ENCODE measurements around the gene NEB.
A peak's percentile ranks its signal among the peaks of the same experiment; 100 is the strongest.
"Not testable (repeated sequence)": the region's sequence is repeated elsewhere in the genome, so short reads cannot be mapped to it uniquely, and the experiment has no call there.

The NEB gene

DNA sequence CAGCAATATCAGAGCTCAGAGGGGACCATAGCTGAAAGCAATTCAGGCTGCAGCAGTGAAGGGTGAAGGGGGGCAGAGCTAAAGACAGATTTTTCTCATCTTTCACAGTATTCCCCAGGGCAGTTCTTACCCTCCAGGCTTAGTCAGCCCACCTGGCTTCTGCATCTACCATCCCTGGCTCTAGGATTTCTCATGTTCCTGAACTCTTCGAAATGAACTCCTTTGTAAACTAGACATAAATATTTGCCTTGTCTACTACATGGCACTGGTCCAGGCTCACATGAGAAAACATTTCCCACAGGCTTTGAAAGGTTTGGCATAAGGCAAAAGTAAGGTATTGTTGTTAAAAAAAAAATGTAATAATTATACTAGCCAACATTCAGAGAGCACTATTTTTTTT, 23.6 kb upstream of the NEB start:
- DNase-seq = no peak

DNA sequence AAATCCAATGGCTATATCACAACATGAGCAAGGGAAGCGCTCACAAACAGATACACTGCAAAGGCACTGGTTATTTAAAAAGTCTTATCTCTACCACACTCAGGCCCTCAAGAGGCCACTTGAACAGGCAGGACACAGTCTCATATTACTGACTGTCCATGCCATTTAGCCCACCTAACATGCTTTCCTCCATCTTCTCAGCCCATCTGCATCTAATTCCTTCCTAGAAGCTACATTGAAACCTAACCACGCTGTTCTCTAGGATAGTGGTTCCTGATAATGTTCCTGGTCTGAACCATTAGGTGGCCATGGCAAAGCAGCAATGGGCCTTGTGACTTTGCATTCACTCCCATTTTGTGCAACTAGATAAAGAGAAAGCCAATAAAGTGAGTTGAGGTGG, 22.5 kb upstream of the NEB start:
- DNase-seq = no peak

DNA sequence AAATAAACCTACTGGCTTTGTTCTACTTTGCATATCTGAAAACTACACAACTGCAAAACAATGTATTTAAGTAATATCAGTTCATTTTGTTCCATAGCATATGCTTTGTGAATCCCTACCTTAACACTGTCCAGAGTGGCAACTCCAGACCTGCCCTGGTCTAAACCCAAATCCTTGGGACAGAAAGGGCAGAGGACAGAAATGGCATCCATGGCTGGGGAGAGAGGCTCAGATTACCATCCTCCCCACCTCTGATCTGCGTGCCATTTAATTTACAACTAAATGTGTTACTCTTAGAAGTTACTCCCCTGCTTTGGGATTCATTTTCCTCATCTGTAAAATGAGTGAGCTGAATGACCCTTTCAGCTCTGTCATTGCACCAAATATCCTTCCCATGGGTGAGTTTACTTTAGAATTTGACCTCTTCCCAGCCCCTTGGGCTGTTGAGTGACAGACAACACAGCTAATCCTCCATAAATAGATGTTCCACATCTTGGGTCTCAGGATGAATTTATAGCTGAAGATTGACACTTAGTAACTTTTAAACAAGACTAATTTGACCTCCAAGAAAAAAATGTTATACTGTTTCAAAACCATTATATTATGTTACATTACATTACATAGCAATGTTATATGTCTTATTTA, 20.1 kb upstream of the NEB start:
- DNase-seq = no peak

DNA sequence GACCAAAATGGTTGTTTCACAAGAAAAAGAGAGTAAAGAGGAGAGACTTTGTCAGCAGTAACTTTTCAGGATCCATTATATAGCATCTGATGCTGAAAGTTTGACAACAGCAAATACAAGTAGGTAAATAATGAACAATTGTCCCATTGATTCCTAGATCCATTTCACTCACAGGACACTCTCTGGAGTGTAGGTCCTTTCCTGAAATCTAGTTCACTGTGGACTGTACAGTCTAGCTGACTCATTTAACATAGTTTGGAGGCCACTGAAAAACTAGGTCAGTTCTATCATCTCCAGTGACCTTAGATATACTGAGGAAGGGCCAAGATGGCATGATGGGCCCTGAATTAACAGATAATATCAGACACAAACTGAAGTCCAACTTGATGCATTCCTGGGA, 19.3 kb upstream of the NEB start:
- DNase-seq = no peak

DNA sequence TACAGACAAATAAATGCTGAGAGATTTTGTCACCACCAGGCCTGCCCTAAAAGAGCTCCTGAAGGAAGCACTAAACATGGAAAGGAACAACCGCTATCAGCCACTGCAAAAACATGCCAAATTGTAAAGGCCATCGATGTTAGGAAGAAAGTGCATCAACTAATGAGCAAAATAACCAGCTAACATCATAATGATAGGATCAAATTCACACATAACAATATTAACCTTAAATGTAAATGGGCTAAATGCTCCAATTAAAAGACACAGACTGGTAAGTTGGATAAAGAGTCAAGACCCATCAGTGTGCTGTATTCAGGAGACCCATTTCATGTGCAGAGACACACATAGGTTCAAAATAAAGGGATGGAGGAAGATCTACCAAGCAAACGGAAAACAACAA, 11.0 kb upstream of the NEB start:
- DNase-seq = not testable (repeated sequence)

DNA sequence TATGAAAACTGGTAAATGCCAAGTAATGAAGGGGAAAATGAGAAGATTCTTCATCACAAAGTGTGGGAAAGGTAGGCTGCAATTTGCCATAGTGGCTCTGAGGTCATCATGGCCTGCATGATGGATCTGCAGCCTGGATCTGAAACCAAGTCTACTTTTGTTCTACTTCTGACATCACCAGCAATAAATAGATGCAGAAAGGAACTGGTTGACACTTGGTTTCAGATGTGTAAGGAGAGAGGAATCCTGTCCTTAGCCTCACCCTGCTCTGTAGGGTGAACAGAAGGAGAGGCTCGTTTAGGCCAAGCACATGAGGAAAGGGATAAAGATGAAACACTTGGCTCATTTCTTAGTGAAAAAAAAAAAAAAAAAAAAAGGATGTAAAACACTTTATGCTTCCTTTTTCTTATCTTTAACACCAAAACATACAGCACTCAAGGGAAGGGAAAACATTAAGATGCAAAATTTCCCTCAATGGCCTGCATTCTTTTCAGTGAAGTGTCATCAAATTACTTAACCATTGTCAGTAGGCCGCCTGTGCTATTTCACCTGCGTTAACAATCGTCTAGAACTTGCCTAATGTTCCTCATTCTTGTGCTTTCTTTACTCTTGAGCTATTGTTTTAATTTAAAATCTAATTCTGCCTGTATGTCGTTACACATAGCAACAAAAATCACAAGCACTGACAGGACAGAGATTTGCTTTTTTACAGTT, 3.9 kb downstream of the NEB start:
- DNase-seq = peak; percentile 57

DNA sequence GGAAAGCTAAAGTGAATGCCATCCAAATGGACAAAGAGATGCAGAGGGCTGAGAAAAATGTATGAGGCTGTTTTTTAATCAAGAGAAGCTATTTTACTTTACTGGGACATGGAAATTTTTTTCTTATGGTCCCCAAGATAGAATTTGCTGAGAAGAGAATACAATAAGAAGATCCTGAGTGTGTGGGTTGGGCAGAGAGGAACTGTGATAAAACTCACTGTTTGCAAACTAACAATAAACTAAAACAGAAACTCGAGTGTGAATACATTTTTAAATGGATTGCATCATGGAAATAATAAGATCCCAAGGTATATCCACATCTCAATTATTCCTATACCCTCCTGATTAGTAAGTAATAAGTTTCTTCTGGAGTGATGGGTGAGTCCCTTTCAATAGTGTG, 4.4 kb downstream of the NEB start:
- no peak for DNase-seq

DNA sequence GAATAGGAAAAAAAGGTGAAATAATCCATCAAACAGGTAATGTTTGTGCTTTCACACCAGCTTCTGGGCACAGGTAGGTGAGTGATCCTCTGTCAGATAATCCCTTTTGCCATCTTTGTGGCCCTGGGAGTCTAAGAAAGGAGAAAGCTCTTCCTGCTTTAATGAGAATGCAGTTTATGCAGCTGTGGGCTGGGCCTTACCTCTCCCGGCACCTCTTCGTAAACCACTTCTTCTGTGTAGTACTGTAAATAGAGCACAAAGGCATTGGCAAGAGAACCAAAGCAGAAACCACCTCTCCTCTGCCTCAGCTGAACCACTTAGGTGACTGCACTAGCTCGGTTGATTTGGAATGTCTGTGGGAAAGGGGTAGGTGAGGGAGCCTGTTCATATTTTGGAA, 4.9 kb downstream of the NEB start:
- no peak for DNase-seq

DNA sequence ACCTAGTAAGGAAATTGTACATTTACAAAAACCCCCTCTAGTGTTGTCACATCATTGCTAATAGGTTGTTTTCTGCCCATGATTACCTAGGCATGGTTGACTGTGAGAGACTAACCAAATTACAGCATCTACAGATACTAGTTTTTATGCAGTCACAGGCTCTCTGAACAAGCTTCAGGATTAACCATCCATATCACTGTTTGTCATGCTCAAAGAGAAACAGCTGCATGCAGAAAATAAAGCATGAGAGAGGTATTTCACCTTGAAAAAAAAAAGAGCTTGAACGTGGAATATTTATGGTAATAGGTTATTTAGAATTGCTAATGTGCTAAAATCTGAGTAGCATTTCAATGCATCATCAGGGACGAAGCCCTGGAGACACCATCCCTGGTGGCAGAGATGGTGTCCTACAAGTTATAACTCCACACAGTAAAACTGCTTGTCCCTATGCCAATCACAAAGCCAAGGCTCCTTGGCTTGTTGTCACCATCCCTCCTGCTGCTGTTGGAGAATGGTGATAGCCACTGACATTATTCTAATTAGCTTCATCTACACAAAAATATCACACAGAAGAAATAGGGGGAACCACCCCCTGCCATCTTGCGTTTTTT, 5.4 kb downstream of the NEB start:
- no peak for DNase-seq

DNA sequence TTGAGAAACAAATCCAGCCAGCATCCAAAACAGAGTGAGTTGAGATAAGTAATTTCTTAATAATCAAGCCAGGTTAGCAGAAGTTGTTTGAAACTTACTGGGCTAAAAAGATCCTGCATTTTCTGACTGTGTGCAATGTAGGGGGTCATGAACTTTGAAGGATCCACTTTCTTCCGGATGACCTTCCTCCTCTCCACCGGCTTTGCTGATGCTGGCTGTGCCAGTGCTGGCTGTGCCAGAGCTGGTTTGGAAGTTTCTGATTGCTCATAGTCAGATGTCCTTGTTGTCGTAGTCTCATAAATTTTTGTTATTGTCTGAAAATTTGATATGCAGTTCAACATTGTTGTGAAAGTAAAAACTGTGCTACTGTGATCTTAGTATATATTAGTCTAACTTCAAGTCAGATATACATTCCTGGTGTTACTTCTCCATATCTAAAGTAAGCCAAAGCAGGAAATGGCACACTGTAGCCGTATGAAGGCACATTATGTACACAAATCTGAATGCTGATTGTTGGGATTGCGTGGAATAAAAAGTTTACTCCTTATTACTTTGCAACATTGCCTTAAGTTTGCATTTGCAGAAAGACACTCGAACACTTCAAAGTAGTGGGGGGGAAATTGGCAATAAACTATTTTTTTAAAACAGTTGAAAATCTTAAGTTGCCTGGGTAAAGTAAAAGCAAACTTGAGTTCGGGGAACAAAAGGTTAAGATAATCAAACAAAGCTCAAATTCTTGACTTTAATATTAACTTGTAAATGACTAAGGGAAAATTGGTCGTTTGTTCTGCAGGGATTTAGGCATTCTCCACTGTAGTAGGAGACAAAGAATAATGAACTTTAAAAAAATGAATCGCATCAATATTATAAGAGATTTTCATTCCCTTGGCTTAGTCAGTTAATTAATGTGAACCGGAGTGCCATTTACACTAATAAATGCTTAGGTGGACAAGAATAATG, 6.4 kb downstream of the NEB start:
- DNase-seq = no peak

DNA sequence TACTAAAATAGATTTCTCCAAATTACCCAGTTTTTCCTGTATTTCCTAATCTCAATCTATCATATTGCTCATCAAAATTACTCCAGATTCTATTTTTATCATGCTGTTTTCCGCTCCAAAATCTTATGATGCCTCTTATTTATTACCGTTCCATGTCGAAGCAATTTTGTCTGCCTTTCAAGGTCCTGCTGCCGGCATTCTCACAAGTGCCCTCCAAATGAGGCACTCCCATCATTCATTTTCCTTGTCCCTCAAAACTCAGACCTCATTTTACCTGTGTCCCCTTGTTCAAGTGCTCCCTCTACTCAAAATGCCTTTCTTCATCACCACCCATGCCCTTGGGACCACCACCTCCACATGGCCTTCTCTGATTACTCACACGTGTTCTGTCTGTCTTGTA, 13.1 kb downstream of the NEB start:
- DNase-seq = no peak

DNA sequence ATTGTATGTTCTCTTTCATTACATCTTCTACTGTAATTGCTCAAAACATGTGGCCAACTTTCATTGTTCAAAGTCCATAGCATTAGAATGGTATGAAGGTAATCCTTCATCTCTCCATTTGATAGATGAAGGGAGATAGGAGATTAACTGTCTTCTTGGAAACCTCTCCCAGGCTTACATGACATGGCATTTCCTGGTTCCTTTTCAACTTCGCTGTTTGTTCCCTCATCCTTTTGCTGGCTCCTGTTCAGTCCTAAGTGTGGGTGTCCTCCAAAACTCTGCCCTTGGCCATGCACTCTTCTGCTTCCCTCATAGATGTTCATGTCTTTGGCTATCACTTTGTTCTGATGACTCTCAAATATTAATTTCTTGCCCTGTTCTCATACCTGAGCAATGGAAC, 13.8 kb downstream of the NEB start:
- DNase-seq = no peak

DNA sequence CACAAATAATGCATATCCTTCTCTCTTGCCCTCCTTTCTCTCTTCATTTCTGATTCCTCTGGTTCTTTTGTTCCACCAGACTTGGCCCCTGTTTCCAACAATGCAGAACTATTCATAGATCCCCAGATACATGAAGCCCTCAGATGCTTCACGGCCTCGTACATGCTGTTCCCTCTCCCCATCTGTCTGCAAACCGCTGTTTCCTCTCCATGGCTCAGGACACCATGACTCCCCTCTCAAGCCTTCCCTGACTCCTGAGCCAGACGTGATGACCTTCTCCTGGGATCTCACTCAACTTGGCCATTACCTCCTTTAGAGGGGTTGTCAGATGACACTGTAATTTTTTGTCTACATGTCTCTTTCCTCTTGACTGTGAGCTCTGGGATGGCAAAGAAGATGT, 15.5 kb downstream of the NEB start:
- DNase-seq = no peak

DNA sequence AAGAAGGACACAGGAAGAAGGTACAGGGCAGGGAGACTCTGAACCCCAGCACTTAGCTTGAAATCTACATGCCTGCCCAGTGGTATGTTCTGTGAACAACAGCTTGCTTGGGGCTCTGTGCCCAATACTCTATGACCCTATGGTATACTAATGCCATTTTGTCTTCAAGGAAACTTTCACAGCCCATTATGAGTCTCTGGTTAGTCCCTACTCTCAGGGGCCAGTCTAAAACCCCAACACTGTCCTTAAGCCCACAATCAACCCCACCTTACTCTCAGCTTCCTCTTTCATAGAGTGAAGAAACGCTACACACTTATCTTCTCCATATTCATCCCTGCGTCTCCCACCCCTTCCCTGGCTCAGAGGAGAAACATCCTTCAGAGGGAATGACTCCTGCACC, 16.0 kb downstream of the NEB start:
- DNase-seq = no peak

DNA sequence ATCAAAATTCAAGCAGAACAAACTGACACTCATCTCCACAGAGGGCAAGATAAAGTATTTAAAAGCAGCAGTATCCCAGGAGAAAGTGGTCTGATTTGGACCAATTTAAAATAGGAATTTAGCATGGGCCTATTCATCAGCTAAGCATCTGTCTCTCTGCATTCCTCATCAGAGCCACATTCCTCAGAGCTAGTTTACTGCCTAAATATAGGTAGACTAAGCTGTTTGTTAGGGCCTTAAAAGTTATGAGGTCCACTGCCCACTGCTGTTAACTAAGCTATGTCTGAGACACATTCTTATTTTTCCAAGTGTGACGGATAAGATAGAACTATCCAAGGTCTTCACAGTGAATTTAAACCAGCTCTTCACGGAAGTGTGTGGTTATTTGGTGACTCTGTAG, 17.6 kb downstream of the NEB start:
- peak; percentile 32 for DNase-seq

DNA sequence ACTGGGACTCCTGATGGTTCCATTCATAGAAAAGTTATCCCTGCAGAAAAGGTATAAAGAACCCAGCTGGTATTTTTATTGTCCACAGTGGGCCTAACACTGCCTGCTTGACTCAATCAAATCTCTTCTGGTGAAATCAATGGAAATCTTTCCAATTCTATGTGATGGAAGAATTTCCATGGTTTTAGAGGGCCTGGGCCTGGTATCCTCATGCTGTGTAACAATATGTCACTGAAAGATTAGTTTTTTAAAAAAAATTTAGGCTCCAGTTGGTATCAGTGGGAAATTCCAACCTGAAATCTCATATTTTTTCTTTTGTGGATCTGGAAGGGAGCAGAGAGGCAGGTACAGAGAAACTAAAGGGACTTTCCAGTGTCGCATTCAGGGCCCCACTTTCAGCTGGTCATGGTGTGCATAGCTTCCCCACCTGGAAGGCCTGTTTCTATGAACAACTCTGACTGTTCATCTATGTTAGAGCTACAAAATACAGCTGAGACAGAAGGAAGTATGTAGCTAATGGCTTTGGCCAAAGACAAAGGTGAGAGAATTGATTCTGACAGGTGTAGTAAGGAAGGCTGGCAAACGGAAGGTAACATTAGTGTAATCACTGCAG, 20.9 kb downstream of the NEB start:
- no peak for DNase-seq

DNA sequence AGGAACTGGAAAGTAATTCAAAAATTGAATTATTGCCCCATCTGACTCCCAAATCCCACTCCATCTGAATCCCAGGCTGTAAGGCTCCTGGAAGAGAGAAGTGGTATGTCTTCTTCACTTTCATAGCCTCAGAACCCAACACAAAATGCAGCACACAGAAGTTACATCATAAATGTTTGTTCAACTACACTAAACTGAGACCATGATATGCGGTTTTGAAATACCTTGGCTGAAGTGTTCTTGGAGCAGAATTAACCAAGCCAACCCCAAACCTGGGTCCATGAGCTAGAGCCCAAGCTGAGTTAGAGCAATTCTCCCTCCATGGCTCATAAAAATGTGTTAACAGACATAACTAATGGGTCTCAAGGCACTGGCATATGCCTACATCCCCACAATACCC, 23.3 kb downstream of the NEB start:
- no peak for DNase-seq

DNA sequence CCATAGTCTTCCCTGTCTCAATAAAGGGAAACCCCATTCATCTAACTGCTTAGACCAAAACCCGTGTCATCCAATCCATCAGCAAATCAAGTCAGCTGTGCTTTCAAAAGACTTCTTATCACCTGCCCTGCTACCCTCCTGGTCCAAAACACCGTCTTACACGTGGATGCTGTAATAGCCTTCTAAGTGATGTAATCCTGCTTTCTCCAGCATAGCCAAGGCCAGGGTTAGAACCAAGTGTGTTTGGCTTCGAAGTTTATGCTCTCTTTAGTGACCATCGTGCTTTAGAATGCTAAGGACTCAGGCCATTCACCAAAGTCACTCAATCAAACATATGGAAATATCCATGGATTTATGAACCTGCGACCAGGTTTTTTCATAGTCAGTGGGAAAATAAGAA, 25.5 kb downstream of the NEB start:
- no peak for DNase-seq

DNA sequence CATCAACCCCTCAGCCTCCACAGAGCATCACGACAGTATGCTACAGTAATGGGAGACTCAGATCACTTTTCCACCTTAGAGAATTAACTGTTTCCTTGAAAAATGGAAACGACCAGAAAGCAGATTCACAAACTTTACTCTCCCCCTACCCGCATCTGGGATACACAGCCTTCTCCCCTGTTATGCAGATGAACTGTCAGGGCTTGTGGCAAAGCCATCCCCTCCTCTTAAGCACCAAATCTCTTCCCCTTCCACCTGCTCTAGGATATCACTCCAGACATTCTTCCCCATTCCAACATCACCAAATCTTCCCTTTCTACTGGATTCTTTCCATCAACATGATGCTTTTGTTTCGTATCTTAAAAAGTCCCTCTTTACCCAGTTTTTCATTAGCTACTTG, 26.4 kb downstream of the NEB start:
- DNase-seq = no peak

DNA sequence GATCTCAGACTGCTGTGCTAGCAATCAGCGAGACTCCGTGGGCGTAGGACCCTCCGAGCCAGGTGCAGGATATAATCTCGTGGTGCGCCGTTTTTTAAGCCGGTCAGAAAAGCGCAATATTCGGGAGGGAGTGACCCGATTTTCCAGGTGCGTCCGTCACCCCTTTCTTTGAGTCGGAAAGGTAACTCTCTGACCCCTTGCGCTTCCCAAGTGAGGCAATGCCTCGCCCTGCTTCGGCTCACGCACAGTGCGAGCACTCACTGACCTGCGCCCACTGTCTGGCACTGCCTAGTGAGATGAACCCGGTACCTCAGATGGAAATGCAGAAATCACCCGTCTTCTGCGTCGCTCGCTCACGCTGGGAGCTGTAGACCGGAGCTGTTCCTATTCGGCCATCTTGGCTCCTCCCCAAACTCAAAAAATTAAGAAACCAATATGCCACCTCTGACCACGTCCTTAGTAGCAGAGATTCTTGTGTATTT, 29.8 kb downstream of the NEB start:
- not testable (repeated sequence) for DNase-seq

DNA sequence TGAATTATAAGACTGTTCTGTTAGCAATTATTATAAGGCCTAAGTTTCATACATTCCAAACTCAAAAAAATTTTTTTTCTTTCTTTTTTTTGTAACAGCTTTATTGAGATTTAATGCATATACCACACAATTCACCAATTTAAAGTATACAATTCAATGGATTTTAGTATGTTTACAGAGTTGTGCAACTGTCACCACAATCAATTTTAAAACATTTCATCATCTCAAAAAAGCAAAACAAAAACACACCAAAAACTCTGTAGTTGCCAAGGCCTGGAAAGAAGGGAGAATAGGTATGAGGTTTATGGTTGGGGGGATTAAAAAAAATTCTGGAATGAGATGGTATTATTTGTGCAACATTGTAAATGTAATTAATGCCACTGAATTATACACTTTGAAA, 36.1 kb downstream of the NEB start:
- not testable (repeated sequence) for DNase-seq

DNA sequence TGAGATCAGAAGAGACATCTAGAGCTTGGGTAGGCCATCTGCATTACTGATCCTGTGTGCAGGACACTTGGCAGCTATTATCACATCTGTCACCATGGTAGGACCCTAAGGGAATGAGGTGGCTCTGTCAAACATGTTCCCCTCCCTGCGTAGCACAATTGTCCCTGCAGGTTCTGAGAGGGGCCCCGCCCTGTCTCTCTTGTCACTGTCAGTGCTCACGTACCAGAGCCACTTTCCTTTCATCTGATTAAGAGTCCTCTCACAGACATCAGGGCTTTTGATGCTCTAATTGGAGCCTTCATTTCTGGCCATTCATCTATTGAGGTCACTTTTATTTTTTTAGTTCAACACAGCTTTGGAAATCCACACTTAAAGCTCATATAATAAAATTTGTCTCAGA, 38.5 kb downstream of the NEB start:
- DNase-seq = no peak

DNA sequence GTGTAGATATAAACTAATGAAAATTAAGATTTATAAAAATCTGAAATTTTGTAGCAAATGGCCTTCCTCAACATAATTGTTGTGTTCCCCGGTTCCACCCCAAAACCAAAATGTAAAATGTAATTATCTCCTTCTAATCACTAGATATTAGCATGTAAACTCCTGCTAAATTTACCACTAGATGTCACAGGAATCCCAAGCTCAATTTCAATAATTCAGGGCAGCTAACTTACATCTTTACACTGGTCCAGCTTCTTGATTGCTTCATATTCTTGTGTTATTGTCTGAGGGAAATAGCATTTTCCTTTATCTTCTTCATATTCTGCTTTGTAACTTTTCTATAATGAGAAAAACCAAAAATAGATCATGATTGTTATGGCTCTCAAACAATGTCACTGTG, 42.6 kb downstream of the NEB start:
- DNase-seq = no peak
